Peyer's patch (tissue), 4 donors: Measurements from ENCODE around the gene COL6A6. TPM values are rescaled to one million over a fixed set of nuclear protein-coding genes. Genes with fewer than 3 reads are reported as not detected.

Source experiments
- DNase-seq, 3 donors: peaks; one replicate each; pipeline ENCODE4 v3.0.0-alpha.2; 2017 to 2019
- H3K27ac ChIP-seq, 4 donors: fragments of 200-600 bp; sonication (generic); one replicate each; pipeline ENCODE4 v1.5.1; 2016 to 2019
- H3K27me3 ChIP-seq, 2 donors: fragments of 200-600 bp; sonication (generic); one replicate each; pipeline ENCODE4 v1.5.1; 2019
- H3K36me3 ChIP-seq, 3 donors: fragments of 200-600 bp; sonication (generic); one replicate each; pipeline ENCODE4 v1.5.1; 2016 to 2019
- H3K4me1 ChIP-seq, 4 donors: fragments of 200-600 bp; sonication (generic); one replicate each; pipeline ENCODE4 v1.5.1; 2016 to 2019
- H3K4me3 ChIP-seq, 4 donors: fragments of 200-600 bp; sonication (generic); 1 replicate in 3 of 4; 2 replicates in 1 of 4; pipeline ENCODE4 v1.5.1; 2016 to 2019; ENCODE audit warnings: mild to moderate bottlenecking in 1 of 4
- H3K9me3 ChIP-seq, 4 donors: fragments of 200-600 bp; sonication (generic); one replicate each; pipeline ENCODE4 v1.5.1; 2016 to 2019; ENCODE audit warnings: mild to moderate bottlenecking in 1 of 4
- POLR2A ChIP-seq, 2 donors: fragments of 450-650 bp; IDR thresholded peaks; one replicate each; pipeline ENCODE4 v1.5.1; 2017; ENCODE audit warnings: antibody characterized with exemption in 2 of 2, mild to moderate bottlenecking in 2 of 2, moderate library complexity in 2 of 2
- total RNA-seq, 4 donors: library from RNA; depleted of rRNA; stranded (reverse); fragments of >200 nt; gene quantifications; one replicate each; pipeline ENCODE4 v1.1.0, GENCODE V29; 2016
- TF ChIP-seq, protein P1 (sequence below), 6 experiments: fragments of 450-650 bp in 4 of 6; fragments of 200-600 bp in 2 of 6; sonication (generic) in 1 of 6; IDR thresholded peaks; one replicate each; pipeline ENCODE4 v1.5.1; 2017 to 2019; ENCODE audit warnings: antibody characterized with exemption in 6 of 6, mild to moderate bottlenecking in 3 of 6, moderate library complexity in 1 of 6

Gene COL6A6
- total RNA-seq, 4 donors from 2014 or later = not detected

DNA sequence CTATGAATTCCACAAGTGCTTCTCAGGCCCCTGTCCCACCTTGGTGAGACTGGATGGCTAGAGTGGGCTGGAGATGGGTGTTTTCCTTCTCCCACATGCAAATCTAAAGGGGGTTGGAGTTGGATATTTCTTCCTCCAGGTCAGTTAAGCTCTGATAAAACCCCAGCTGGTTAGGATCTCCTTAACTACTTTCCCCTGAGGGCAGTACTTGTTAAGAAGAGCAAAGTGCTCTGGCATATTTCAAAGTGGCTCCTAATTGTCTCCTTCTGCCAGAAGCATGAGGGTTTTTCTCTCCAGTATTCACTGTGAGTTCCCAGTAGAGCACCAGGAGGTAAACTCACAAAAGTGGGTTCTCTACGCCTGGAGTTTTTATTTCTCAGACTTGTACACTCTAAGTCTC, 31.4 kb downstream of the COL6A6 start:
- H3K4me1 ChIP-seq = no peaks in the 10 kb centered on the region

DNA sequence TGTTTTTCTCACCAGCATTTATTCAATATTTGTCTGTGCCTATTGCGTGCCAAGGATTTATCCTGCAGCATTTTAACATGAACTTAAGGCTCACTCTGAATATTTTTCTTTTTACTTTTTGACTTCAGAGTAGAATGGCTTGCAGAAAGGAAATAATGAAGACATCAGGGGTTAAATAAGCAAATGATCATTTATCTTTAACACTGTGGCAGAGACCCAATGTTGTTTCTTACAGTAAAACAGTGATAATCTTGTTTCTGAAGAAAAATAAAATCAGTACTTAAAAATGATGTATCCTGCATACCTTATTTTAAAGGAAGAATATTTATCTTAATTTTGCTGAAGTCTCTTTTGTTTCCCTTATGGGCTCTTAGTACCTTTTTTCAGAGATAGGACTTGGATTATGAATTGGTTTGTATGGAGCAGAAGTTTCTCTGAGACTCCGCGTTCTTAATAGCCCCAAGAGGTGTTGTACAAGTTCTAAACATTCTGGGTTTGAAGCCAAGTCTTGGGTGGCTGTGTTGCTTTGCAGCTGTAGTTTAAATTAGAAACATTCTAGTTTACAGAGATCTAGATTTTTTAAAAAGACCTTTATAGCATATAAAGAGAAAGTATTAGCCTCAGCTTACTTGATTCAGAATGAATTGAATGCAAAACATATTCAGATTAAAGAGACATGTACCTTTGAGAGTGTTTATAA, 40.5 kb downstream of the COL6A6 start:
- Histone ChIP-seq H3K9me3 (no peaks in the 10 kb centered on the region), H3K27ac (no peak overlapping the region), H3K27me3 (no peaks in the 10 kb centered on the region), H3K4me1 (no peaks in the 10 kb centered on the region), H3K4me3 (no peak overlapping the region), H3K36me3 (no peaks in the 10 kb centered on the region)
- DNase-seq = no peak
- TF ChIP-seq, protein P1, sequence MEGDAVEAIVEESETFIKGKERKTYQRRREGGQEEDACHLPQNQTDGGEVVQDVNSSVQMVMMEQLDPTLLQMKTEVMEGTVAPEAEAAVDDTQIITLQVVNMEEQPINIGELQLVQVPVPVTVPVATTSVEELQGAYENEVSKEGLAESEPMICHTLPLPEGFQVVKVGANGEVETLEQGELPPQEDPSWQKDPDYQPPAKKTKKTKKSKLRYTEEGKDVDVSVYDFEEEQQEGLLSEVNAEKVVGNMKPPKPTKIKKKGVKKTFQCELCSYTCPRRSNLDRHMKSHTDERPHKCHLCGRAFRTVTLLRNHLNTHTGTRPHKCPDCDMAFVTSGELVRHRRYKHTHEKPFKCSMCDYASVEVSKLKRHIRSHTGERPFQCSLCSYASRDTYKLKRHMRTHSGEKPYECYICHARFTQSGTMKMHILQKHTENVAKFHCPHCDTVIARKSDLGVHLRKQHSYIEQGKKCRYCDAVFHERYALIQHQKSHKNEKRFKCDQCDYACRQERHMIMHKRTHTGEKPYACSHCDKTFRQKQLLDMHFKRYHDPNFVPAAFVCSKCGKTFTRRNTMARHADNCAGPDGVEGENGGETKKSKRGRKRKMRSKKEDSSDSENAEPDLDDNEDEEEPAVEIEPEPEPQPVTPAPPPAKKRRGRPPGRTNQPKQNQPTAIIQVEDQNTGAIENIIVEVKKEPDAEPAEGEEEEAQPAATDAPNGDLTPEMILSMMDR (IDR thresholded peaks at IDR 0.05) = no peak
- no peak for TF ChIP-seq POLR2A (IDR thresholded peaks at IDR 0.05)

More for the DNA sequence above, 31.4 kb downstream of the COL6A6 start:
- no peak overlapping the region for H3K27ac ChIP-seq
- no peaks in the 10 kb centered on the region for H3K36me3 ChIP-seq
- no peaks in the 10 kb centered on the region for H3K9me3 ChIP-seq
- TF ChIP-seq POLR2A (IDR thresholded peaks at IDR 0.05) = no peak
- TF ChIP-seq, protein P1 (IDR thresholded peaks at IDR 0.05) = no peak
- H3K4me3 ChIP-seq = no peak overlapping the region
- no peak for DNase-seq
- H3K27me3 ChIP-seq = no peaks in the 10 kb centered on the region

DNA sequence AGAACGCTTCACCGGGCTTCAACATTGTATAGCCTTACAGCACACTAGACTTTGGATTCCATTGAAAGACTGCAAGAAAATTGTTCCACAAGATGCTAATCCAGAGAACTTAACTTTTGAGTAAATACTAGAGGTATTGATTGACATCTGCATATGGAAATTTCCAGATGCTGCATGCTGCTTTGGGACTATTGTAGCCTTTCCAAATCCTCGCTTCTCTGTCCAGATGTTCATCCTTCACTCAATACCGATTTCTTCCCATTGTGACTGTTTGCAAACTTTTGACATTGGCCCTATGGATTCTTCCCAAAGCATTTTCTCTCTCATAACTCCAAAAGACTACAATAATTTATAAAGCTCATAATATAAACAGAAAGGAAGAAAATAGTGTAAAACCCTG, 41.4 kb downstream of the COL6A6 start:
- no peaks in the 10 kb centered on the region for H3K4me1 ChIP-seq
- no peak for TF ChIP-seq POLR2A (IDR thresholded peaks at IDR 0.05)
- TF ChIP-seq, protein P1 (IDR thresholded peaks at IDR 0.05) = no peak
- H3K9me3 ChIP-seq = no peaks in the 10 kb centered on the region
- no peak overlapping the region for H3K27ac ChIP-seq
- DNase-seq = no peak
- H3K4me3 ChIP-seq = no peak overlapping the region
- no peaks in the 10 kb centered on the region for H3K36me3 ChIP-seq
- H3K27me3 ChIP-seq = no peaks in the 10 kb centered on the region

DNA sequence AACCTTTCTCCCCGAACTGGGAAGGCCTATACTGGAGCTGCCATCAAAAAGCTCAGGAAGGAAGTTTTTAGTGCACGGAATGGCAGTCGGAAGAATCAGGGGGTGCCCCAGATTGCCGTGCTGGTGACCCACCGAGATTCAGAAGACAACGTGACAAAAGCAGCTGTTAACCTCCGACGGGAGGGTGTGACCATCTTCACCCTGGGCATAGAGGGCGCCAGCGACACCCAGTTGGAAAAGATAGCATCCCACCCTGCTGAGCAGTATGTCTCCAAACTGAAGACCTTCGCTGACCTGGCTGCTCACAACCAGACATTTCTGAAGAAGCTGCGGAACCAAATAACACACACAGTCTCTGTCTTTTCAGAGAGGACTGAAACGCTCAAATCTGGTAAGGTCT, 48.2 kb downstream of the COL6A6 start:
- Histone ChIP-seq H3K9me3 (no peaks in the 10 kb centered on the region), H3K27ac (no peak overlapping the region), H3K36me3 (no peaks in the 10 kb centered on the region), H3K27me3 (no peaks in the 10 kb centered on the region), H3K4me1 (no peaks in the 10 kb centered on the region), H3K4me3 (no peak overlapping the region)
- no peak for DNase-seq
- no peak for TF ChIP-seq POLR2A (IDR thresholded peaks at IDR 0.05)
- TF ChIP-seq, protein P1 (IDR thresholded peaks at IDR 0.05) = no peak

Other genes starting within 250 kb of the COL6A6 start
- gene COL6A5, start 171.5 kb upstream of the COL6A6 start, total RNA-seq = 1 to 10 TPM in 1 of 4 donors, not detected in 3; 1.7 TPM
- 10 to 100 TPM; 20.6 to 54.6 (median 35.8) TPM for gene PIK3R4, start 229.7 kb downstream of the COL6A6 start, total RNA-seq